Keratinocyte (primary cell): ENCODE results near the gene IGFBP6.

Experiments used
- EZH2 ChIP-seq: IDR thresholded peaks from one replicate; pipeline ENCODE4 v1.6.1; 2012; ENCODE audit warnings: inconsistent platforms, mild to moderate bottlenecking, low read length, moderate library complexity
- TF ChIP-seq, protein P1 (sequence below), 3 experiments: IDR thresholded peaks in 1 of 3; conservative IDR thresholded peaks in 1 of 3; optimal IDR thresholded peaks in 1 of 3; 2 replicates in 2 of 3; 3 replicates in 1 of 3; pipeline versions ENCODE3 to v1.5.1; 2011; ENCODE audit warnings: low read length in 3 of 3, mild to moderate bottlenecking in 3 of 3, moderate library complexity in 2 of 3, control low read depth in 1 of 3, inconsistent platforms in 1 of 3; ENCODE audit not compliant: insufficient read depth in 2 of 3; ENCODE audit errors: extremely low read depth in 1 of 3

DNA sequence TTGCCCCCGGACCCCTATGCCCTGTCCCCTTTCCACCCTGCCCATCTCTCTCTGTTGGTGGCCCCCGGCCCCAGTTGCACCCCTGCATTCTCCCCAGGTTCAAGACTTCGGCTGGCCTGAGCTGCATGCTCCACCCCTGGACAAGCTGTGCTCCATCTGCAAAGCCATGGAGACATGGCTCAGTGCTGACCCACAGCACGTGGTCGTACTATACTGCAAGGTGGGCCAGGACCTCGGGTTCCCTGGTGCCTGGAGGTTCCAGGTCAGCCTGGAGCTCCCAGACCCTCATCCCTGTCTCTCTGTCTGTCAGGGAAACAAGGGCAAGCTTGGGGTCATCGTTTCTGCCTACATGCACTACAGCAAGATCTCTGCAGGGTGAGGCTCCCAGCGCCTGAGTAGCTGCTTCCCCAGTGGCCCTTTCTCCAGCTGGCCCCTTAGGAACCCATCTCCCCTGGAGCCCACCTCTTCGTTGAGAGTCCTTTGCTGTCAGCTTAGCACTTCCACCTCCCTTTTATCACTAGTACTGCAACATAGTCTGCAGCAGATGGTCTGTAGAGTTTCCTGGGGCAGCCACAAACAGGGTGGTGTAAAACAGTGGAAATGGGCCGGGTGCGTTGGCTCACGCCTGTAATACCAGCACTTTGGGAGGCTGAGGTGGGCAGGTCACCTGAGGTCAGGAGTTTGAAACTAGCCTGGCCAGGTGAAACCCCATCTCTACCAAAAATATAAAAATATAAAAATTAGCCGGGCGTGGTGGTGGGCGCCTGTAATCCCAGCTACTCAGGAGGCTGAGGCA is 41.8 kb upstream of the IGFBP6 start:
- TF ChIP-seq, protein P1, sequence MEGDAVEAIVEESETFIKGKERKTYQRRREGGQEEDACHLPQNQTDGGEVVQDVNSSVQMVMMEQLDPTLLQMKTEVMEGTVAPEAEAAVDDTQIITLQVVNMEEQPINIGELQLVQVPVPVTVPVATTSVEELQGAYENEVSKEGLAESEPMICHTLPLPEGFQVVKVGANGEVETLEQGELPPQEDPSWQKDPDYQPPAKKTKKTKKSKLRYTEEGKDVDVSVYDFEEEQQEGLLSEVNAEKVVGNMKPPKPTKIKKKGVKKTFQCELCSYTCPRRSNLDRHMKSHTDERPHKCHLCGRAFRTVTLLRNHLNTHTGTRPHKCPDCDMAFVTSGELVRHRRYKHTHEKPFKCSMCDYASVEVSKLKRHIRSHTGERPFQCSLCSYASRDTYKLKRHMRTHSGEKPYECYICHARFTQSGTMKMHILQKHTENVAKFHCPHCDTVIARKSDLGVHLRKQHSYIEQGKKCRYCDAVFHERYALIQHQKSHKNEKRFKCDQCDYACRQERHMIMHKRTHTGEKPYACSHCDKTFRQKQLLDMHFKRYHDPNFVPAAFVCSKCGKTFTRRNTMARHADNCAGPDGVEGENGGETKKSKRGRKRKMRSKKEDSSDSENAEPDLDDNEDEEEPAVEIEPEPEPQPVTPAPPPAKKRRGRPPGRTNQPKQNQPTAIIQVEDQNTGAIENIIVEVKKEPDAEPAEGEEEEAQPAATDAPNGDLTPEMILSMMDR (optimal IDR thresholded peaks at IDR 0.05 in 1 of 3, IDR thresholded peaks at IDR 0.05 in 1 of 3, conservative IDR thresholded peaks at IDR 0.05 in 1 of 3; ENCODE audit: extremely low read depth in 1 of 3, insufficient read depth in 2 of 3, low read length in 3 of 3), result no peak
- no peak for TF ChIP-seq EZH2
